ENCODE results near the gene TENT4A. TPM values are rescaled to one million over a fixed set of nuclear protein-coding genes. Genes with fewer than 3 reads are reported as not detected.
"Not testable (repeated sequence)": the region's sequence is repeated elsewhere in the genome, so short reads cannot be mapped to it uniquely, and the experiment has no call there.

Gene TENT4A
- total RNA-seq, 2 donors from 2014 or later: 45.0 to 49.8 TPM

DNA sequence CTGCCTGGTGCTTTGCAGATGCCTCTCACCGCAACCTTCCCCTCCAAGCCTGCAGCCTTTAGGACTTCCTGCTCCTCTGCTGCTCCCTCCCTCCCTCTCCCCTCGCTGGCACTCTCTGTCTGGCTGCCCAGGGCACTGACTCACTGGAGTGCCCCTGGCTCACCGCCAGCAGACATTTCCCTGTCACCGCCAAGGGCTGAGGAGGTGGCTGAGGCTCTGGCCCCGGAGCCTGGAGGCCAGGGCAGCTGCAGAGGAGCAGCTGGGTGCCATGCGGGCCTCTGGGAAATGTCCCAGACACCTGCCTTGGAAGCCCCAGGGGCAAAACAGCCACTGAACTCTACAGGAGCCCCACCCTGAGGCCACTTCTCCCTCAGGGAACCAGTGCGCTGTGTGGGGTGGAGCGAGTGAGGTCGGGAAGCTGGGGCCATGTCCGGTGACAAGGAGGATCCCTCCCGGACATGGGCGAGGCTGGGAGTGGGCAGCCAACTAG, 53.4 kb downstream of the TENT4A start:
- Mint-ChIP-seq H3K4me3 (no peak overlapping the region), H3K27ac (no peak overlapping the region), H3K27me3 (ENCODE audit: low read depth) (no peaks in the 10 kb centered on the region), H3K9me3 (no peaks in the 10 kb centered on the region), H3K4me1 (ENCODE audit: low read depth) (peaks cover 9% of the 10 kb centered on the region), H3K36me3 (ENCODE audit: insufficient read depth in 2 of 2) (no peaks in the 10 kb centered on the region)
- ATAC-seq (replicated peaks in 1 of 2) (peak; percentile 76 to 82), DNase-seq (peak; percentile 65 to 72)

- DNase-seq (no peak), ATAC-seq (replicated peaks in 1 of 2) (no peak)
- peaks cover 9% of the 10 kb centered on the region for H3K4me1 Mint-ChIP-seq (ENCODE audit: low read depth)
- no peak overlapping the region for H3K4me3 Mint-ChIP-seq
- H3K9me3 Mint-ChIP-seq: no peaks in the 10 kb centered on the region
- no peak overlapping the region for H3K27ac Mint-ChIP-seq
- no peaks in the 10 kb centered on the region for H3K36me3 Mint-ChIP-seq (ENCODE audit: insufficient read depth in 2 of 2)
- H3K27me3 Mint-ChIP-seq (ENCODE audit: low read depth): no peaks in the 10 kb centered on the region
These were observed 54.3 kb downstream of the TENT4A start for GRCh38 chr5:6767481-6768063.

- H3K4me1 Mint-ChIP-seq (ENCODE audit: low read depth): peaks cover 9% of the 10 kb centered on the region
These were observed 55.5 kb downstream of the TENT4A start for GRCh38 chr5:6768590-6769230.

GRCh38 chr5:6770826-6771607, 57.8 kb downstream of the TENT4A start:
- no peak for DNase-seq
- Mint-ChIP-seq H3K4me1 (ENCODE audit: low read depth) (peaks cover 8% of the 10 kb centered on the region), H3K9me3 (no peaks in the 10 kb centered on the region), H3K27ac (no peak overlapping the region), H3K36me3 (ENCODE audit: insufficient read depth in 2 of 2) (no peaks in the 10 kb centered on the region), H3K27me3 (ENCODE audit: low read depth) (peaks cover 13% of the 10 kb centered on the region), H3K4me3 (no peak overlapping the region)
- no peak for ATAC-seq (replicated peaks in 1 of 2)

More at GRCh38 chr5:6768590-6769230, 55.5 kb downstream of the TENT4A start:
- Mint-ChIP-seq H3K27ac (no peak overlapping the region), H3K27me3 (ENCODE audit: low read depth) (no peaks in the 10 kb centered on the region), H3K9me3 (no peaks in the 10 kb centered on the region), H3K4me3 (no peak overlapping the region), H3K36me3 (ENCODE audit: insufficient read depth in 2 of 2) (no peaks in the 10 kb centered on the region)
- ATAC-seq (replicated peaks in 1 of 2) (no peak), DNase-seq (no peak)

GRCh38 chr5:6772886-6773285, 59.7 kb downstream of the TENT4A start:
- Mint-ChIP-seq H3K27me3 (ENCODE audit: low read depth) (peaks cover 13% of the 10 kb centered on the region), H3K9me3 (no peaks in the 10 kb centered on the region), H3K36me3 (ENCODE audit: insufficient read depth in 2 of 2) (no peaks in the 10 kb centered on the region), H3K27ac (no peak overlapping the region), H3K4me3 (no peak overlapping the region), H3K4me1 (ENCODE audit: low read depth) (peaks cover 5% of the 10 kb centered on the region)
- DNase-seq (no peak), ATAC-seq (replicated peaks in 1 of 2) (no peak)

DNA sequence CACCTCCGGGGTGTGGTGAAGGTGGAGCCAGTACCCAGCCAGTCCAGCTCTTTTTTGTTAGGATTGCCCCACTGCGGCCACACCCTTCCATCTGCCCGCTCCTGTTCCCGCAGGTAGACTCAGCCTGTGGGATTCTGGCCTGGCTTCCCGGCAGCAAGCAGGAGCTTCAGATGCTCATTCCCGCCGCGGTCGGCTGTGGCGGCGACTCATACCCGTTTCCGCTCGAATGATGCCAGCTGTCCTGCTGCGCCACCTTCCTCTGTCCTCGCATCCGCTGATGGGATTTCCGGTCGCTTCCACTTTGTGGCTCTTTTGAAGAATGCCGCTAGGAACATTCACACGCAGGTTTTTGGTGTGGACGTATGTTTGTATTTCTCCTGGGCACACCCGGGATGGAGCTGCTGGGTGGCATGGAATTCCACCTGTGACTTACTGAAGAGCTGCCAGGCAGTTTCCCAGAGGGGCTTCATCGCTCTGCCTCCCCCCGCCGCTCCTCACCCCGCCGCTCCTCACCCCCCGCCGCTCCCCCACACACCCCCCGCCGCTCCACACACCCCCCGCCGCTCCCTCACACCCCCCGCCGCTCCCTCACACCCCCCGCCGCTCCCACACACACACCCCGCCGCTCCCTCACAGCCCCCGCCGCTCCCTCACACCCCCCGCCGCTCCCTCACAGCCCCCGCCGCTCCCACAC, 60.3 kb downstream of the TENT4A start:
- DNase-seq (no peak), ATAC-seq (replicated peaks in 1 of 2) (no peak)
- Mint-ChIP-seq H3K27ac (no peak overlapping the region), H3K9me3 (no peaks in the 10 kb centered on the region), H3K4me3 (peak overlapping the region in 1 of 2 donors; percentile 64), H3K36me3 (ENCODE audit: insufficient read depth in 2 of 2) (no peaks in the 10 kb centered on the region), H3K4me1 (ENCODE audit: low read depth) (peaks cover 5% of the 10 kb centered on the region), H3K27me3 (ENCODE audit: low read depth) (peaks cover 13% of the 10 kb centered on the region)

GRCh38 chr5:6774207-6774606, 61.0 kb downstream of the TENT4A start:
- not testable (repeated sequence) for H3K36me3 Mint-ChIP-seq (ENCODE audit: insufficient read depth in 2 of 2); DNase-seq; ATAC-seq (replicated peaks in 1 of 2); H3K4me1 Mint-ChIP-seq (ENCODE audit: low read depth); H3K9me3 Mint-ChIP-seq; H3K27ac Mint-ChIP-seq
- Mint-ChIP-seq H3K4me3 (peak overlapping the region in 1 of 2 donors; percentile 4), H3K27me3 (ENCODE audit: low read depth) (peaks cover 13% of the 10 kb centered on the region)

DNA sequence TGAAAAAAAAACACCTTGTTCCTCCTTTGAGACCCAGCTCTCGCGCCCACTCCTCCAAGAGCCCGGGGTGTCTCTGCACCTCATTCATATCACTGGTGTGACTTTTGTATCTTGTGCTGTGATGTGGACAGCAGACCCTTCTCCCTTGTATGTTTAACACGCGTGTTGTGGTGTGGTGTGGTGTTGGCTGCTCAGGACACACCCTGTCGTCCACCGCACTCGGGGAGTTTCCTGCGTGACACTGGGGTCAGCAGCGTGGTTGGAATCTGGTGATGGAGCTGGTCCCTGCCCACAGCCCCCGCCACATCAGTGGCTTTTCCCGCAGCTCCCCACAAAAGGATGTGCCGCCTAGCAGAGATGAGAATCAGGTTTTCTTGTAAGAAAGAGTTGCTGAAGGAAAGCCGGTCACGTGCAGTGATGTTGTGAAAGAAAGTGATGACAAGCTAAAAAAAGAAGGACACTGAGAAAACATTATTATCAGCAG, 61.5 kb downstream of the TENT4A start:
- peaks cover 5% of the 10 kb centered on the region for H3K4me1 Mint-ChIP-seq (ENCODE audit: low read depth)
- ATAC-seq (replicated peaks in 1 of 2): no peak
- H3K27ac Mint-ChIP-seq: no peak overlapping the region
- no peaks in the 10 kb centered on the region for H3K9me3 Mint-ChIP-seq
- H3K4me3 Mint-ChIP-seq: peak overlapping the region in 1 of 2 donors; percentile 4
- H3K36me3 Mint-ChIP-seq (ENCODE audit: insufficient read depth in 2 of 2): no peaks in the 10 kb centered on the region
- H3K27me3 Mint-ChIP-seq (ENCODE audit: low read depth): peaks cover 13% of the 10 kb centered on the region
- DNase-seq: no peak

DNA sequence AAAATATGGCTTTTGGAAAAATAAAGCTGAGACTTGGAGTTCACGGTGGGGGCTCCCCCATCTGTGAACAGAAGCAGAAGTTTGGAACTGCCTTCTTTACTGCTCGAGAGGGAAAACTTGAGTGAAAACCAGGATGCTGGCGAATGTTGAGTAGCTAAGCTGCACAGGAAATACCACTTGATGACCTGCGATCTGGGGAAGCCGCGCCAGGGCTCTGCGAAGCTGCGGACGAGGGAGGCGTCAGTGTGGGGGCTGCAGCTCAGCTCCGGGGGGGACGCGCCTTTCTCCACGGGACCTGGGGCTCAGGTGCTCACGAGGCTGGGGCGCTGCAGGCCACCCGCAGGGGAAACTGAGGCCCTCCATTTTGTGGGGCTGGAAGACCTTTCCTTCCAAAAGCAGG, 62.3 kb downstream of the TENT4A start:
- no peak for DNase-seq
- H3K9me3 Mint-ChIP-seq: no peaks in the 10 kb centered on the region
- H3K4me1 Mint-ChIP-seq (ENCODE audit: low read depth): peaks cover 5% of the 10 kb centered on the region
- H3K4me3 Mint-ChIP-seq: no peak overlapping the region
- no peak overlapping the region for H3K27ac Mint-ChIP-seq
- peaks cover 13% of the 10 kb centered on the region for H3K27me3 Mint-ChIP-seq (ENCODE audit: low read depth)
- ATAC-seq (replicated peaks in 1 of 2): no peak
- no peaks in the 10 kb centered on the region for H3K36me3 Mint-ChIP-seq (ENCODE audit: insufficient read depth in 2 of 2)

DNA sequence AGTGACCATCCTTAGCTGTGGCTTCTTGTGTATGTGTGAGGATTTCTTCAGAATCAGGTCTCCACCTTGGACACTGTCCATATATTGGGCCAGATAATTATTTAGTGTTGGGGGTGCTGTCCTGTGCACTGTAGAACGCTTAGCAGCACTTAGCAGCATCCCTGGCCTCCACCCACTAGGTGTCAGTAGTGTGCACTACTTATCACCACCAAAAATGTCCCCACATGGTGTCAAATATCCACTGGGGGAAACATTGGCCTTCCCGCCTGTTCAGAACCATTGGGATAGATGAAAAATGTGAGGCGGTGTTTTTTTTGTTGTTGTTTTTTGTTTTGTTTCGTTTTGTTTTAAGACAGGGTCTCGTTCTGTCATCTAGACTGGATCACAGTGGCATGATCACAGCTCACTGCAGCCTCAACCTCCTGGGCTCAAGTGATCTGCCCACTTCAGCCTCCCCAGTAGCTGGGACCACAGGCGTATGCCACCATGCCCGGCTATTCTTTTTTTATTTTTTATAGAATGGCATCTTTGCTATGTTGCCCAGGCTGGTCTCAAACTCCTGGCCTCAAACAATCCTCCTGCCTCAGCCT, 67.7 kb downstream of the TENT4A start:
- H3K4me3 Mint-ChIP-seq: no peak overlapping the region
- DNase-seq (peak; percentile 29 to 31), ATAC-seq (replicated peaks in 1 of 2) (no peak)
- H3K36me3 Mint-ChIP-seq (ENCODE audit: insufficient read depth in 2 of 2): no peaks in the 10 kb centered on the region
- H3K27me3 Mint-ChIP-seq (ENCODE audit: low read depth): no peaks in the 10 kb centered on the region
- no peaks in the 10 kb centered on the region for H3K9me3 Mint-ChIP-seq
- peaks cover 6% of the 10 kb centered on the region for H3K4me1 Mint-ChIP-seq (ENCODE audit: low read depth)
- H3K27ac Mint-ChIP-seq: no peak overlapping the region

- no peak for ATAC-seq (replicated peaks in 1 of 2)
- no peaks in the 10 kb centered on the region for H3K36me3 Mint-ChIP-seq (ENCODE audit: insufficient read depth in 2 of 2)
- no peaks in the 10 kb centered on the region for H3K27me3 Mint-ChIP-seq (ENCODE audit: low read depth)
- H3K4me3 Mint-ChIP-seq: no peak overlapping the region
- H3K4me1 Mint-ChIP-seq (ENCODE audit: low read depth): peaks cover 6% of the 10 kb centered on the region
- H3K27ac Mint-ChIP-seq: no peak overlapping the region
- no peak for DNase-seq
- H3K9me3 Mint-ChIP-seq: no peaks in the 10 kb centered on the region
These were observed 68.5 kb downstream of the TENT4A start for GRCh38 chr5:6781716-6782115.

DNA sequence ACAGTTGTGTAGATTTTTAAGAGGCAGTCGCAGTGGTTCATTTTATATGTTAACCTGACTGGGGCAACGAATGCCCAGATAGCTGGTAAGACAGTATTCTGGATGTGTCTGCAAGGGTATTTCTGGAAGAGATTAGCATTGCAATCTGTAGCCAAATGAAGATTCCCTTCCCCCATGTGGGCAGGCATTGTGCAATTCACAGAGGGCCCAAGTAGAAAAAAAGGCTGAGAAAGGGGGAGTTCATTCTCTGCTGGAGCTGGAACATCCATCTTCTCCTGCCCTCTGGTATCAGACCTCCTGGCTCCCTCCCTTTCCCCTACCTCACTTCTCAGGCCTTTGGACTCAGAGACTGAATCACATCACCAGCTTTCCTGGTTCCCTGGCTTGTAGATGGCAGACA, 70.6 kb downstream of the TENT4A start:
- H3K27me3 Mint-ChIP-seq (ENCODE audit: low read depth): no peaks in the 10 kb centered on the region
- no peak for DNase-seq
- H3K4me3 Mint-ChIP-seq: no peak overlapping the region
- H3K9me3 Mint-ChIP-seq: no peaks in the 10 kb centered on the region
- H3K4me1 Mint-ChIP-seq (ENCODE audit: low read depth): peaks cover 6% of the 10 kb centered on the region
- no peak overlapping the region for H3K27ac Mint-ChIP-seq
- H3K36me3 Mint-ChIP-seq (ENCODE audit: insufficient read depth in 2 of 2): no peaks in the 10 kb centered on the region
- no peak for ATAC-seq (replicated peaks in 1 of 2)
